Smooth muscle cell (in vitro differentiated cells): Measurements from ENCODE around the gene MAN2B2. TPM values are rescaled to one million over a fixed set of nuclear protein-coding genes. Genes with fewer than 3 reads are reported as not detected.

ENCODE experiments used
- DNase-seq: peaks from one replicate; lab custom pipeline; 2025; ENCODE audit not compliant: unreplicated experiment; lab: John Stamatoyannopoulos, UW
- H2AFZ ChIP-seq: fragments of 200-600 bp; sonication (generic); 2 replicates; pipeline ENCODE4 v1.6.0; 2016; ENCODE audit warnings: antibody characterized with exemption, low read depth, mild to moderate bottlenecking
- H3F3A ChIP-seq: fragments of 200-600 bp; sonication (generic); 2 replicates; pipeline ENCODE4 v1.6.0; 2017; ENCODE audit warnings: antibody characterized with exemption, low read depth
- H3K27ac ChIP-seq: fragments of 200-600 bp; sonication (generic); 2 replicates; pipeline ENCODE4 v1.5.1; 2016; ENCODE audit warnings: low read depth, mild to moderate bottlenecking
- H3K27me3 ChIP-seq: fragments of 200-600 bp; sonication (generic); 2 replicates; pipeline ENCODE4 v1.6.1; 2016; ENCODE audit warnings: low read depth, mild to moderate bottlenecking
- H3K36me3 ChIP-seq: fragments of 200-600 bp; sonication (generic); 2 replicates; pipeline ENCODE4 v1.5.1; 2016; ENCODE audit warnings: low read depth
- H3K4me1 ChIP-seq: fragments of 200-600 bp; sonication (generic); 2 replicates; pipeline ENCODE4 v1.5.1; 2016; ENCODE audit warnings: low read depth
- H3K4me2 ChIP-seq: fragments of 200-600 bp; sonication (generic); 2 replicates; pipeline ENCODE4 v1.6.0; 2016; ENCODE audit warnings: mild to moderate bottlenecking
- H3K4me3 ChIP-seq: fragments of 200-600 bp; sonication (generic); 2 replicates; pipeline ENCODE4 v1.5.1; 2016; ENCODE audit warnings: mild to moderate bottlenecking
- H3K79me2 ChIP-seq: fragments of 200-600 bp; sonication (generic); 2 replicates; pipeline ENCODE4 v1.6.0; 2016; ENCODE audit warnings: low read depth, mild to moderate bottlenecking
- H3K9ac ChIP-seq: fragments of 200-600 bp; sonication (generic); 2 replicates; pipeline ENCODE4 v1.6.0; 2016; ENCODE audit warnings: low read depth
- H3K9me3 ChIP-seq: fragments of 200-600 bp; sonication (generic); replicated peaks from 2 replicates; pipeline ENCODE4 v1.5.1; 2016; ENCODE audit warnings: low read depth
- H4K20me1 ChIP-seq: fragments of 200-600 bp; sonication (generic); 2 replicates; pipeline ENCODE4 v1.6.0; 2016; ENCODE audit warnings: low read depth
- WGBS: methylation state at CpG from one replicate; pipeline ENCODE4 v1.1.7; 2016; ENCODE audit warnings: low lambda C conversion rate; 5-methylcytosine and 5-hydroxymethylcytosine counted together
- polyA plus RNA-seq: library from polyadenylated mRNA; unstranded; fragments of >200 nt; fragmentation: Nextera tagmentation; extraction: Ambion mirVana; gene quantifications from 2 replicates; pipeline ENCODE4 v1.2.1, GENCODE V29; 2016
- total RNA-seq: library from RNA; depleted of rRNA; stranded (reverse); fragments of >200 nt; gene quantifications from 2 replicates; pipeline ENCODE4 v1.2.3, GENCODE V29; 2014
- TF ChIP-seq, protein P1 (sequence below): fragments of 200-600 bp; sonication (generic); IDR thresholded peaks from 2 replicates; pipeline ENCODE4 v1.5.1; 2017; ENCODE audit warnings: borderline replicate concordance, mild to moderate bottlenecking, antibody characterized with exemption; ENCODE audit not compliant: insufficient read depth, poor library complexity, severe bottlenecking

MAN2B2 gene
- total and polyA plus RNA-seq, 2 experiments from 2014 or later: 14.5 to 18.3 TPM

DNA sequence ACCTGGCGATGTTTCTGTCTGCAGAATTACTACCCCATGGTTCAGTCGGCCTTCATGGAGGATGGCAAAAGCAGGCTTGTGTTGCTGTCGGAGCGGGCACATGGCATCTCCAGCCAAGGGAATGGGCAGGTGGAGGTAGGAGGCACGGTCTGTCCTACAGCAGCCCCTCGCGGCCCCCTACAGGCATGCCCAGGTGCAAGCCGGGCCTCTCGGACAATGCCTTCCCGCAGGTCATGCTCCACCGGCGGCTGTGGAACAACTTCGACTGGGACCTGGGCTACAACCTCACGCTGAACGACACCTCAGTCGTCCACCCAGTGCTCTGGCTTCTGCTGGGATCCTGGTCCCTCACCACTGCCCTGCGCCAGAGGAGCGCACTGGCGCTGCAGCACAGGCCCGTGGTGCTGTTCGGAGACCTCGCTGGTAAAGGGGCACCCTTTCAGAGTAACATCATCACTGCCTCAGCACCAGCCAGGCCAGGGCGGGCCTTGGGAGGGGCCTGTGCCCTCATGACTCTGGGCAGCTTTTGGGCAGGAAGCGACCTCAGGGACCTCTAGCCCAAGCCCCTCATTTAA, 36.0 kb downstream of the MAN2B2 start:
- no peak for DNase-seq
- H3K4me2 ChIP-seq: no peak overlapping the region
- H3K9ac ChIP-seq: no peak overlapping the region
- H3K4me3 ChIP-seq: no peak overlapping the region
- no peaks in the 10 kb centered on the region for H3F3A ChIP-seq
- no peaks in the 10 kb centered on the region for H3K27me3 ChIP-seq
- H3K4me1 ChIP-seq: no peaks in the 10 kb centered on the region
- no peak overlapping the region for H3K27ac ChIP-seq
- no peaks in the 10 kb centered on the region for H4K20me1 ChIP-seq
- no peaks in the 10 kb centered on the region for H3K9me3 ChIP-seq
- TF ChIP-seq, protein P1, sequence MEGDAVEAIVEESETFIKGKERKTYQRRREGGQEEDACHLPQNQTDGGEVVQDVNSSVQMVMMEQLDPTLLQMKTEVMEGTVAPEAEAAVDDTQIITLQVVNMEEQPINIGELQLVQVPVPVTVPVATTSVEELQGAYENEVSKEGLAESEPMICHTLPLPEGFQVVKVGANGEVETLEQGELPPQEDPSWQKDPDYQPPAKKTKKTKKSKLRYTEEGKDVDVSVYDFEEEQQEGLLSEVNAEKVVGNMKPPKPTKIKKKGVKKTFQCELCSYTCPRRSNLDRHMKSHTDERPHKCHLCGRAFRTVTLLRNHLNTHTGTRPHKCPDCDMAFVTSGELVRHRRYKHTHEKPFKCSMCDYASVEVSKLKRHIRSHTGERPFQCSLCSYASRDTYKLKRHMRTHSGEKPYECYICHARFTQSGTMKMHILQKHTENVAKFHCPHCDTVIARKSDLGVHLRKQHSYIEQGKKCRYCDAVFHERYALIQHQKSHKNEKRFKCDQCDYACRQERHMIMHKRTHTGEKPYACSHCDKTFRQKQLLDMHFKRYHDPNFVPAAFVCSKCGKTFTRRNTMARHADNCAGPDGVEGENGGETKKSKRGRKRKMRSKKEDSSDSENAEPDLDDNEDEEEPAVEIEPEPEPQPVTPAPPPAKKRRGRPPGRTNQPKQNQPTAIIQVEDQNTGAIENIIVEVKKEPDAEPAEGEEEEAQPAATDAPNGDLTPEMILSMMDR: no peak
- no peak overlapping the region for H2AFZ ChIP-seq
- H3K79me2 ChIP-seq: no peaks in the 10 kb centered on the region
- WGBS: 96% methylated on average over 24 of the region's 24 CpGs
- H3K36me3 ChIP-seq: no peaks in the 10 kb centered on the region

DNA sequence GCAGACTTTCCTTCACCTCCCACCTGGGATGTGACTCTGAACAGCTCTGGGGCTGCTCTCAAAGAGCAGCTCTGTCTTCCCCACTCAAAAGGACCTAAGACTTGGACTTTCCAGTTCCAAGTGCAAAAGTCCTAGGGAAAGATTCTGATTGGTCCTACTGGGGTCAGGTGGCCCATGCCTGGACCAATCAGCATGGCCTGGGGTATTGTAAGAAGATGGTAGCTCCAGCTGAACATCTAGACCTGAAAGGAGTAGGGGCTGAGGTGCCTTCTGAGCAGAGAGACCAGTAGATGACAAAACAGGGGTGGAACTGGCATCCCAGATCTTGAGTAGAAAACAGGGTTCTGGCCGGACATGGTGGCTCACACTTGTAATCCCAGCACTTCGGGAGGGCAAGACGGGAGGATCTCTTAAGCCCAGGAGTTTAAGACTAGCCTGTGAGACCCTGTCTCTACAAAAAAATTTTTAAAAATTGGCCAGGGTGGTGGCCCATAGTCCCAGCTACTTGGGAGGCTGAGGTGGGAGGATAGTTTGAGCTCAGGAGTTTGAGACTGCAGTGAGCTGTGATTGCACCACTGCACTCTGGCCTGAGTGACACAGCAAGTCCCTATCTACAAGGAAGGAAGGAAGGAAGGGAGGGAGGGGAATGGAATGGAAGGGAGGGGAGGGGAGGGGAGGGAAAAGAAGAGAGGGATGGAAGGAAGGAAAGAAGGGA, 38.1 kb downstream of the MAN2B2 start:
- Histone ChIP-seq H3K4me3 (no peak overlapping the region), H3K9me3 (no peaks in the 10 kb centered on the region), H3K4me2 (no peak overlapping the region), H2AFZ (no peak overlapping the region), H3F3A (no peaks in the 10 kb centered on the region), H4K20me1 (no peaks in the 10 kb centered on the region), H3K9ac (no peak overlapping the region), H3K4me1 (no peaks in the 10 kb centered on the region), H3K27me3 (no peaks in the 10 kb centered on the region), H3K79me2 (no peaks in the 10 kb centered on the region), H3K27ac (no peak overlapping the region), H3K36me3 (no peaks in the 10 kb centered on the region)
- TF ChIP-seq, protein P1: no peak
- DNase-seq: no peak
- 91% methylated on average over 3 of the region's 3 CpGs for WGBS

DNA sequence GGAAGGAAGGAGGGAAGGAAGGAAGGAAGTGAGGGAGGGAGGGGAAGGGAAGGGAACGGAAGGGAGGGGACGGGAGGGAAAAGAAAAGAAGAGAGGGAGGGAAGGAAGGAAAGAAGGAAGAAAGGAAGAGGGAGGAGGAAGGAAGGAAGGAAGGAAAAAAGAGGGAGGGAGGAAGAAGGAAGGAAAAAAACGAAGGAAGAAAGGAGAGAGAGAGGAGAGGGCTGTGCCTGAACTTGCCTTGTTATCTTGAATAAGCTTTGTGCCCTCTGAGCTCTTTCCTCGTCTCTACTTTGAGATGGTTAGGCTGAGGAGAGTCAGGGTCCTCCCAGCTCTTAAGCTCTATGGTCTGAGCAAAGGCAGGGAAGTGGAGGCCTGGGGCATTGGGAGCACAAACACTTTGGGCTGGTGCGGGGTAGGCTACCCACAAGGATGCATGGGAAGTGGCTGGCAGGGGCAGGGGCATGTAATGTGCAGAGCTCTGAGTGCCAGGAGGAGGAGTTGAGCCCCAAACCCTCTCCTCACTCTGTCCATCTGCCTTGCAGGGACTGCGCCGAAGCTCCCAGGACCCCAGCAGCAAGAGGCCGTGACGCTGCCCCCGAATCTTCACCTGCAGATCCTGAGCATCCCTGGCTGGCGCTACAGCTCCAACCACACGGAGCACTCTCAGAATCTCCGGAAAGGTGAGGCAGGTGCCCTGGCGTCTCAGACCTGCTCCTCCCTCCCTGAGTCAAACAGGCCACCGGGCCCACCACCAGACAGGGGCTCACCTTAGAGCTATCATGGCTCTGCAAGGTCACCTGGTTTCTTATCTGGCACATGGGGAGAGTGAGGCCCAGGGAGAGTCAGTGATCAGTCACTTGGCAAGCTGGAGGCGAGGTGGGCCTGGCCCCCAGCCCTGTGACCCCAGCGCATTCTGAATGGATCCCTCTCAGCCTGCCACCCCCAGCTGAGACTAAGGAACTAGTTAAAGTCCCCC, 39.0 kb downstream of the MAN2B2 start:
- H3K27me3 ChIP-seq: no peaks in the 10 kb centered on the region
- 84% methylated on average over 17 of the region's 17 CpGs for WGBS
- H3F3A ChIP-seq: no peaks in the 10 kb centered on the region
- H2AFZ ChIP-seq: no peak overlapping the region
- H3K4me1 ChIP-seq: no peaks in the 10 kb centered on the region
- H3K4me2 ChIP-seq: no peak overlapping the region
- H3K9ac ChIP-seq: no peak overlapping the region
- no peak for DNase-seq
- no peak overlapping the region for H3K4me3 ChIP-seq
- no peaks in the 10 kb centered on the region for H3K36me3 ChIP-seq
- H3K9me3 ChIP-seq: no peaks in the 10 kb centered on the region
- no peaks in the 10 kb centered on the region for H4K20me1 ChIP-seq
- no peak overlapping the region for H3K27ac ChIP-seq
- H3K79me2 ChIP-seq: no peaks in the 10 kb centered on the region
- TF ChIP-seq, protein P1: no peak
